HCT116 (cell line): Measurements from ENCODE around the gene TMSB10.

Source experiments
- EZH2 ChIP-seq: fragments of 200-600 bp; sonication (generic); IDR thresholded peaks from 2 replicates; pipeline ENCODE4 v1.6.1; 2017; ENCODE audit warnings: antibody characterized with exemption, mixed run types
- POLR2A ChIP-seq: IDR thresholded peaks from 2 replicates; pipeline ENCODE4 v1.7.0; 2011; ENCODE audit warnings: borderline replicate concordance; ENCODE audit not compliant: insufficient read depth, insufficient read length; ENCODE audit errors: extremely low read depth

DNA sequence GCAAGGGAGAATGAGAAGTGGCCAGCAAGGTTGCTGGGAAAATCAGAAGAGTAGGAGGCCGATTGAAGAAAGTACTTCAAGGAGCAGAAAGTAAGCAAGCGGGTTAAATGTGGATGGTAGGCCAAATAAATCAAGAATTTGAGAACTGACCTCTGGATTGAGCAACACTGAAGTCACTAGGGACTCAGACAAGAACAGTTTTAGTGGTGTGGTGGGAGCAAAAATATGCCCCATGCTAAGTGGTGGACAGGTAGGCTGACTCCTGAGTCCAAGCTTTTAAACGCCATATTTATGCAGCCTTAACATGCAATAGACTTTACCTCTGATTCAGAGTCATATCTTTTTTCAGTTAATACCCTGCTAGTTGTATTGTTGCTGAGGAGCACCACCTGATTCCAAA is 29.1 kb upstream of the TMSB10 start:
- TF ChIP-seq POLR2A (no peak), EZH2 (no peak)
